ENCODE data around the gene CDX2. TPM values are rescaled to one million over a fixed set of nuclear protein-coding genes. Genes with fewer than 3 reads are reported as not detected.

CDX2 gene
- total and polyA plus RNA-seq, 3 experiments from 2014 or later, result not detected

- H3K36me3 ChIP-seq (ENCODE audit: insufficient read depth, low read length), result no peaks in the 10 kb centered on the region
- ChIA-PET POLR2A (no interaction called here), CTCF (no interaction called here)
- H3K4me3 ChIP-seq (ENCODE audit: low read length), result no peak overlapping the region
- Mint-ChIP-seq H3K4me1 (peaks cover 17 to 38% (median 19%) of the 10 kb centered on the region in 3 donors), H3K27me3 (peaks cover 67 to 81% of the 10 kb centered on the region in 2 donors), H3K4me3 (no peak overlapping the region), H3K27ac (no peak overlapping the region), H3K9me3 (peaks cover 0 to 2% (median 0%) of the 10 kb centered on the region in 5 donors), H3K36me3 (no peaks in the 10 kb centered on the region)
- H3K9me3 ChIP-seq (ENCODE audit: low read length), result no peaks in the 10 kb centered on the region
- no peak overlapping the region for H3K27ac ChIP-seq (ENCODE audit: low read depth, low read length)
- DNase-seq, result no peak
- peaks cover 33% of the 10 kb centered on the region for H3K27me3 ChIP-seq (ENCODE audit: insufficient read depth, low read length, poor library complexity, severe bottlenecking)
- H3K4me1 ChIP-seq (ENCODE audit: insufficient read depth, low read length), result peaks cover 3% of the 10 kb centered on the region
These were observed 40.7 kb downstream of the CDX2 start for GRCh38 chr13:27928353-27928804.

GRCh38 chr13:27927444-27928352 is 41.4 kb downstream of the CDX2 start:
- Histone ChIP-seq H3K27me3 (ENCODE audit: insufficient read depth, low read length, poor library complexity, severe bottlenecking) (peaks cover 40% of the 10 kb centered on the region), H3K27ac (ENCODE audit: low read depth, low read length) (no peak overlapping the region), H3K4me1 (ENCODE audit: insufficient read depth, low read length) (peaks cover 3% of the 10 kb centered on the region), H3K9me3 (ENCODE audit: low read length) (no peaks in the 10 kb centered on the region), H3K4me3 (ENCODE audit: low read length) (no peak overlapping the region), H3K36me3 (ENCODE audit: insufficient read depth, low read length) (no peaks in the 10 kb centered on the region)
- POLR2A ChIA-PET, result no interaction called here
- peak overlapping the region in 1 of 7 donors; percentile 49 for H3K4me3 Mint-ChIP-seq
- H3K27ac Mint-ChIP-seq, result no peak overlapping the region
- H3K9me3 Mint-ChIP-seq, result peaks cover 0 to 2% (median 0%) of the 10 kb centered on the region in 5 donors
- CTCF ChIA-PET, result no interaction called here
- no peaks in the 10 kb centered on the region for H3K36me3 Mint-ChIP-seq
- peaks cover 70 to 84% of the 10 kb centered on the region in 2 donors for H3K27me3 Mint-ChIP-seq
- DNase-seq, result no peak
- peaks cover 18 to 38% (median 24%) of the 10 kb centered on the region in 3 donors for H3K4me1 Mint-ChIP-seq

- DNase-seq, result no peak
- CTCF ChIA-PET, result no interaction called here
- no peak overlapping the region for H3K27ac ChIP-seq (ENCODE audit: low read depth, low read length)
- H3K4me1 Mint-ChIP-seq, result peaks cover 18 to 38% (median 24%) of the 10 kb centered on the region in 3 donors
- H3K27me3 Mint-ChIP-seq, result peaks cover 78 to 87% of the 10 kb centered on the region in 2 donors
- peaks cover 0 to 2% (median 0%) of the 10 kb centered on the region in 5 donors for H3K9me3 Mint-ChIP-seq
- peaks cover 3% of the 10 kb centered on the region for H3K4me1 ChIP-seq (ENCODE audit: insufficient read depth, low read length)
- H3K4me3 Mint-ChIP-seq, result peak overlapping the region in 6 of 7 donors; percentile 15 to 81 (median 30)
- H3K36me3 Mint-ChIP-seq, result no peaks in the 10 kb centered on the region
- H3K9me3 ChIP-seq (ENCODE audit: low read length), result no peaks in the 10 kb centered on the region
- no peak overlapping the region for H3K4me3 ChIP-seq (ENCODE audit: low read length)
- no peaks in the 10 kb centered on the region for H3K36me3 ChIP-seq (ENCODE audit: insufficient read depth, low read length)
- peak overlapping the region in 1 of 8 donors; percentile 47 for H3K27ac Mint-ChIP-seq
- H3K27me3 ChIP-seq (ENCODE audit: insufficient read depth, low read length, poor library complexity, severe bottlenecking), result peaks cover 48% of the 10 kb centered on the region
- POLR2A ChIA-PET, result no interaction called here
These were observed 42.3 kb downstream of the CDX2 start for GRCh38 chr13:27926644-27927434.

- POLR2A ChIA-PET, result no interaction called here
These were observed 43.7 kb downstream of the CDX2 start for GRCh38 chr13:27925220-27925991.

GRCh38 chr13:27924529-27925141 is 44.5 kb downstream of the CDX2 start:
- no peak for DNase-seq

More at GRCh38 chr13:27925220-27925991, 43.7 kb downstream of the CDX2 start:
- Mint-ChIP-seq H3K9me3 (peaks cover 0 to 2% (median 0%) of the 10 kb centered on the region in 5 donors), H3K36me3 (no peaks in the 10 kb centered on the region), H3K27me3 (peaks cover 73 to 80% of the 10 kb centered on the region in 2 donors), H3K27ac (no peak overlapping the region), H3K4me3 (peak overlapping the region in 1 of 7 donors; percentile 48), H3K4me1 (peaks cover 25 to 45% (median 30%) of the 10 kb centered on the region in 3 donors)
- CTCF ChIA-PET, result no interaction called here
- Histone ChIP-seq H3K36me3 (ENCODE audit: insufficient read depth, low read length) (no peaks in the 10 kb centered on the region), H3K4me1 (ENCODE audit: insufficient read depth, low read length) (peaks cover 8% of the 10 kb centered on the region), H3K27ac (ENCODE audit: low read depth, low read length) (no peak overlapping the region), H3K4me3 (ENCODE audit: low read length) (no peak overlapping the region), H3K9me3 (ENCODE audit: low read length) (no peaks in the 10 kb centered on the region), H3K27me3 (ENCODE audit: insufficient read depth, low read length, poor library complexity, severe bottlenecking) (peaks cover 60% of the 10 kb centered on the region)
- no peak for DNase-seq

GRCh38 chr13:27923794-27924528 is 45.2 kb downstream of the CDX2 start:
- H3K36me3 ChIP-seq (ENCODE audit: insufficient read depth, low read length), result no peaks in the 10 kb centered on the region
- POLR2A ChIA-PET, result no interaction called here
- peaks cover 47% of the 10 kb centered on the region for H3K27me3 ChIP-seq (ENCODE audit: insufficient read depth, low read length, poor library complexity, severe bottlenecking)
- CTCF ChIA-PET, result no interaction called here
- peaks cover 68 to 75% of the 10 kb centered on the region in 2 donors for H3K27me3 Mint-ChIP-seq
- no peaks in the 10 kb centered on the region for H3K9me3 ChIP-seq (ENCODE audit: low read length)
- H3K9me3 Mint-ChIP-seq, result peaks cover 0 to 2% (median 0%) of the 10 kb centered on the region in 5 donors
- H3K4me1 Mint-ChIP-seq, result peaks cover 31 to 49% (median 33%) of the 10 kb centered on the region in 3 donors
- H3K27ac ChIP-seq (ENCODE audit: low read depth, low read length), result no peak overlapping the region
- H3K27ac Mint-ChIP-seq, result no peak overlapping the region
- no peaks in the 10 kb centered on the region for H3K36me3 Mint-ChIP-seq
- H3K4me3 Mint-ChIP-seq, result peak overlapping the region in 1 of 7 donors; percentile 56
- H3K4me1 ChIP-seq (ENCODE audit: insufficient read depth, low read length), result peaks cover 9% of the 10 kb centered on the region
- DNase-seq, result no peak
- no peak overlapping the region for H3K4me3 ChIP-seq (ENCODE audit: low read length)

More at GRCh38 chr13:27924529-27925141, 44.5 kb downstream of the CDX2 start:
- Mint-ChIP-seq H3K9me3 (peaks cover 0 to 2% (median 0%) of the 10 kb centered on the region in 5 donors), H3K36me3 (no peaks in the 10 kb centered on the region), H3K4me3 (no peak overlapping the region), H3K4me1 (peaks cover 26 to 47% (median 31%) of the 10 kb centered on the region in 3 donors), H3K27me3 (peaks cover 67 to 74% of the 10 kb centered on the region in 2 donors), H3K27ac (no peak overlapping the region)
- POLR2A ChIA-PET, result no interaction called here
- CTCF ChIA-PET, result no interaction called here
- Histone ChIP-seq H3K27ac (ENCODE audit: low read depth, low read length) (no peak overlapping the region), H3K36me3 (ENCODE audit: insufficient read depth, low read length) (no peaks in the 10 kb centered on the region), H3K4me3 (ENCODE audit: low read length) (no peak overlapping the region), H3K9me3 (ENCODE audit: low read length) (no peaks in the 10 kb centered on the region), H3K4me1 (ENCODE audit: insufficient read depth, low read length) (peaks cover 9% of the 10 kb centered on the region), H3K27me3 (ENCODE audit: insufficient read depth, low read length, poor library complexity, severe bottlenecking) (peaks cover 53% of the 10 kb centered on the region)

All from CD8-positive, alpha-beta memory T cell (primary cell).